ENCODE data around the gene ZBTB9. TPM values are rescaled to one million over a fixed set of nuclear protein-coding genes. Genes with fewer than 3 reads are reported as not detected.

The ZBTB9 gene
- total and polyA plus RNA-seq, 2 donors (not counting 1 experiment from before 2014, with no cell fraction given): 2.9 to 11.8 TPM

- Histone ChIP-seq H3K4me2 (replicated peaks; ENCODE audit: low read depth, low read length, poor library complexity, severe bottlenecking) (peak overlapping the region; percentile 92), H3K36me3 (replicated peaks in 1 of 2; ENCODE audit: control extremely low read depth in 1 of 2, control insufficient read depth in 1 of 2, extremely low read depth in 1 of 2, insufficient read depth in 2 of 2, low read length in 1 of 2) (peaks cover 0 to 6% of the 10 kb centered on the region in 2 experiments), H3K4me3 (ENCODE audit: control extremely low read depth in 1 of 5, extremely low read depth in 1 of 5, insufficient read depth in 1 of 5, low read depth in 2 of 5, low read length in 4 of 5) (peak overlapping the region; percentile 77 to 94 (median 81)), H2AFZ (ENCODE audit: insufficient read depth, low read depth, low read length, poor library complexity, severe bottlenecking) (peak overlapping the region; percentile 88), H3K9ac (ENCODE audit: low read length) (peak overlapping the region; percentile 79), H3K27ac (ENCODE audit: low read length in 2 of 2) (peak overlapping the region; percentile 57 to 84), H3K27me3 (replicated peaks in 1 of 4; ENCODE audit: control extremely low read depth in 1 of 4, control insufficient read depth in 3 of 4, insufficient read depth in 4 of 4, low read length in 3 of 4) (no peaks in the 10 kb centered on the region), H3K9me3 (ENCODE audit: control extremely low read depth in 1 of 3, control insufficient read depth in 2 of 3, insufficient read depth in 1 of 3, low read length in 2 of 3) (no peaks in the 10 kb centered on the region), H3K4me1 (ENCODE audit: control insufficient read depth in 2 of 2, insufficient read depth in 2 of 2, low read length in 2 of 2) (peaks cover 12 to 21% of the 10 kb centered on the region in 2 donors), H3K79me2 (ENCODE audit: control insufficient read depth, insufficient read depth, low read length) (peaks cover 40% of the 10 kb centered on the region), H4K20me1 (ENCODE audit: control insufficient read depth, insufficient read depth, low read length, poor library complexity, severe bottlenecking) (peaks cover 4% of the 10 kb centered on the region)
- CTCF ChIA-PET: interaction anchor here (1.1 to 2.1 kb wide), 4 partner anchors 21 to 63 kb away, joined by 3 to 8 read pairs (median 6); partner anchors contain the start of gene CUTA
- POLR2A ChIA-PET: interaction anchor here (0.8 to 1.5 kb wide), 5 partner anchors 42 to 155 kb away, joined by 3 to 8 read pairs (median 4); partner anchors contain the start of genes PHF1, RGL2, TAPBP and ZBTB22
- ATAC-seq (ENCODE audit: low read depth) (no peak), DNase-seq (no peak)
- no CpG with 5 or more reads among the region's 12 CpGs for WGBS (ENCODE audit: insufficient coverage)
- TF ChIP-seq EZH2 (IDR thresholded peaks at IDR 0.05; ENCODE audit: borderline replicate concordance, insufficient read depth, low read depth, low read length, poor library complexity, severe bottlenecking): no peak
- Mint-ChIP-seq H3K27me3 (no peaks in the 10 kb centered on the region), H3K4me3 (peak overlapping the region; percentile 99), H3K4me1 (peaks cover 32% of the 10 kb centered on the region), H3K27ac (peak overlapping the region; percentile 93), H3K9me3 (ENCODE audit: insufficient read depth) (no peaks in the 10 kb centered on the region)
- intact Hi-C loops (cut with micrococcal nuclease): loop anchor here (1.0 kb wide), 5 partner anchors 22 to 127 kb away; partner anchors contain the start of genes BAK1 and CUTA
Measured at GRCh38 chr6:33453393-33454008, 875 bp upstream of the ZBTB9 start.

GRCh38 chr6:33455051-33455450, 675 bp downstream of the ZBTB9 start:
- WGBS (ENCODE audit: insufficient coverage): 78% methylated on average over 12 of the region's 16 CpGs
- Histone ChIP-seq H2AFZ (ENCODE audit: insufficient read depth, low read depth, low read length, poor library complexity, severe bottlenecking) (peak overlapping the region; percentile 88), H3K27ac (ENCODE audit: low read length in 2 of 2) (peak overlapping the region in 1 of 2 donors; percentile 84)

More at GRCh38 chr6:33455051-33455450, 675 bp downstream of the ZBTB9 start:
- ATAC-seq (ENCODE audit: low read depth) (no peak), DNase-seq (no peak)
- Histone ChIP-seq H3K79me2 (ENCODE audit: control insufficient read depth, insufficient read depth, low read length) (peaks cover 40% of the 10 kb centered on the region), H3K36me3 (replicated peaks in 1 of 2; ENCODE audit: control extremely low read depth in 1 of 2, control insufficient read depth in 1 of 2, extremely low read depth in 1 of 2, insufficient read depth in 2 of 2, low read length in 1 of 2) (peaks cover 0 to 3% of the 10 kb centered on the region in 2 experiments), H3K4me2 (replicated peaks; ENCODE audit: low read depth, low read length, poor library complexity, severe bottlenecking) (peak overlapping the region; percentile 92), H3K4me3 (ENCODE audit: control extremely low read depth in 1 of 5, extremely low read depth in 1 of 5, insufficient read depth in 1 of 5, low read depth in 2 of 5, low read length in 4 of 5) (peak overlapping the region in 4 of 5 experiments; percentile 77 to 94 (median 82)), H4K20me1 (ENCODE audit: control insufficient read depth, insufficient read depth, low read length, poor library complexity, severe bottlenecking) (peaks cover 4% of the 10 kb centered on the region), H3K9me3 (ENCODE audit: control extremely low read depth in 1 of 3, control insufficient read depth in 2 of 3, insufficient read depth in 1 of 3, low read length in 2 of 3) (no peaks in the 10 kb centered on the region), H3K27me3 (replicated peaks in 1 of 4; ENCODE audit: control extremely low read depth in 1 of 4, control insufficient read depth in 3 of 4, insufficient read depth in 4 of 4, low read length in 3 of 4) (no peaks in the 10 kb centered on the region), H3K4me1 (ENCODE audit: control insufficient read depth in 2 of 2, insufficient read depth in 2 of 2, low read length in 2 of 2) (peaks cover 12 to 21% of the 10 kb centered on the region in 2 donors), H3K9ac (ENCODE audit: low read length) (peak overlapping the region; percentile 79)
- no peaks in the 10 kb centered on the region for H3K27me3 Mint-ChIP-seq
- CTCF ChIA-PET: interaction anchor here (0.8 to 2.1 kb wide), 9 partner anchors 20 to 152 kb away, joined by 3 to 8 read pairs (median 4); no protein-coding TSS in a partner anchor
- H3K9me3 Mint-ChIP-seq (ENCODE audit: insufficient read depth): no peaks in the 10 kb centered on the region
- TF ChIP-seq EZH2 (IDR thresholded peaks at IDR 0.05; ENCODE audit: borderline replicate concordance, insufficient read depth, low read depth, low read length, poor library complexity, severe bottlenecking): no peak
- no peak for TF ChIP-seq CTCF (IDR thresholded peaks at IDR 0.05)
- H3K4me3 Mint-ChIP-seq: peak overlapping the region; percentile 99
- intact Hi-C loops (cut with micrococcal nuclease): no loop called here
- peaks cover 32% of the 10 kb centered on the region for H3K4me1 Mint-ChIP-seq
- peak overlapping the region; percentile 93 for H3K27ac Mint-ChIP-seq
- POLR2A ChIA-PET: interaction anchor here (0.5 to 1.8 kb wide), 7 partner anchors 29 to 183 kb away, joined by 3 to 7 read pairs (median 3); partner anchors contain the start of genes CUTA, RPS18, VPS52 and ZBTB22

Data from B cell (primary cell).